GM18867 (cell line): ENCODE data around the gene ZNF429.
"Not testable (repeated sequence)": the region's sequence is repeated elsewhere in the genome, so short reads cannot be mapped to it uniquely, and the experiment has no call there.

Experiments
- ATAC-seq: cut with Tn5 transposase; IDR thresholded peaks from one replicate; pipeline ENCODE4 v1.9.1; 2021; ENCODE audit warnings: mild to moderate bottlenecking, moderate library complexity; ENCODE audit not compliant: unreplicated experiment

The ZNF429 gene

GRCh38 chr19:21505459-21506451, at the start of gene ZNF429:
Gene ZNF429, plus strand, starts transcription at chr19:21505602. Its CDS starts 170 bp downstream, at chr19:21505772.
- ATAC-seq = peak; percentile 100

- no peak for ATAC-seq
Measured at GRCh38 chr19:21460686-21461085, 44.7 kb upstream of the ZNF429 start.

GRCh38 chr19:21462540-21462939, 42.9 kb upstream of the ZNF429 start:
- ATAC-seq = no peak

- ATAC-seq = no peak
Measured at GRCh38 chr19:21463449-21464105, 41.8 kb upstream of the ZNF429 start.

GRCh38 chr19:21466627-21467026, 38.8 kb upstream of the ZNF429 start:
- no peak for ATAC-seq

- ATAC-seq = no peak
Measured at GRCh38 chr19:21468791-21469190, 36.6 kb upstream of the ZNF429 start.

- ATAC-seq = no peak
Measured at GRCh38 chr19:21472507-21472906, 32.9 kb upstream of the ZNF429 start.

GRCh38 chr19:21474671-21475181, 30.7 kb upstream of the ZNF429 start:
- ATAC-seq = peak; percentile 65

- ATAC-seq = not testable (repeated sequence)
Measured at GRCh38 chr19:21482361-21482760, 23.0 kb upstream of the ZNF429 start.

GRCh38 chr19:21482863-21483276, 22.5 kb upstream of the ZNF429 start:
- no peak for ATAC-seq

GRCh38 chr19:21483589-21484170, 21.7 kb upstream of the ZNF429 start:
- no peak for ATAC-seq

- no peak for ATAC-seq
Measured at GRCh38 chr19:21484631-21485030, 20.8 kb upstream of the ZNF429 start.

- ATAC-seq = no peak
Measured at GRCh38 chr19:21485926-21486325, 19.5 kb upstream of the ZNF429 start.

GRCh38 chr19:21487969-21488368, 17.4 kb upstream of the ZNF429 start:
- ATAC-seq = no peak

- ATAC-seq = no peak
Measured at GRCh38 chr19:21491146-21491545, 14.3 kb upstream of the ZNF429 start.

- no peak for ATAC-seq
Measured at GRCh38 chr19:21492947-21493906, 12.2 kb upstream of the ZNF429 start.

GRCh38 chr19:21496876-21497275, 8.5 kb upstream of the ZNF429 start:
- ATAC-seq = no peak

GRCh38 chr19:21498651-21499050, 6.8 kb upstream of the ZNF429 start:
- ATAC-seq = no peak

- no peak for ATAC-seq
Measured at GRCh38 chr19:21508198-21508597, 2.8 kb downstream of the ZNF429 start.

- not testable (repeated sequence) for ATAC-seq
Measured at GRCh38 chr19:21511058-21511457, 5.7 kb downstream of the ZNF429 start.
